ENCODE data around the gene HDAC4. TPM values are rescaled to one million over a fixed set of nuclear protein-coding genes. Genes with fewer than 3 reads are reported as not detected.

Gene HDAC4
- total RNA-seq, 1 experiment from 2014 or later = 5.5 TPM

DNA sequence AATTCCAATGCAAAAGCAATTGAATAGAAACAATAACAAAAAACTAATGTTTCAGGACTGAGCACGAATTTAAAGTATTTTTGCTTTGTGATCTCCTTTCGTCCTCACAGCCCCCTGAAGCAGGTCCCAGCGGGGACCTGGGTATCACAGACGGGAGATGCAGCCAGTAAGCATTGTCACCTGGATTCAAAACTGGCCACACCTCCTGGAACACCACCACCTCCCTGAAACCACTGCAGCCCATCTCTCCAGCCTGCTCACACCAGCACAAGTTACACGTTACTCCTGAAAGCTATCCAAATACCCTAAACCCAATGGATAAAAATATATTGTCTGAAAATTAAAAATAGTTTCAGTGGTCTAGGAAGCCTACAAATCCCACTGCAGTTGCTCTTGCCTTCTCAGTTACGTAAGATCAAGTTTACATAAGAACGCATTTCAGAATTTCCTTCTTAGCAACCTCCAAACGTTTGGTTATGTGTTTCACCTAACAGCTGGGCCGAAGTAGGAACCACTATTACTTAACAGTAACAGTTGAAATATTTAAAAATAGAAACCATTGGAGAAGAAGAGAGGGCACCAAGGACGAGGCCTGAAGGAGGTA lies 178.0 kb downstream of the HDAC4 start:
- DNase-seq (ENCODE audit: low read depth) = no peak

DNA sequence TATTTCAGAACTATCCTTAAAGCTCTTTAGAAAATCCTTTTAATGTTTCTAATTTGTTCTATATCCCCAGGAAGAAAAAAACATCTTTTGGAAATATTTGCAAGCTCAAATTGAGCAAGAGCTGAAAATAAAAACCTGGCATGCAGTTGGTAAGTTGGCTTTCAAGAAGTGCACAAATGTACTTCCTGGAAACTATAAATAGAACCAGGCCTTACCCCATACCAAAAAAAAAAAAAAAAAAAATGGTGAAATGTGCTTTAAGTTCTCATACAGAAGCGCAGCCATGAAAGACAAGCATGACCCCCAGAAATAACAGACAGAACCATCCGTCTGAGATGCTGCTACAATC lies 178.5 kb downstream of the HDAC4 start:
- no peak for DNase-seq (ENCODE audit: low read depth)

DNA sequence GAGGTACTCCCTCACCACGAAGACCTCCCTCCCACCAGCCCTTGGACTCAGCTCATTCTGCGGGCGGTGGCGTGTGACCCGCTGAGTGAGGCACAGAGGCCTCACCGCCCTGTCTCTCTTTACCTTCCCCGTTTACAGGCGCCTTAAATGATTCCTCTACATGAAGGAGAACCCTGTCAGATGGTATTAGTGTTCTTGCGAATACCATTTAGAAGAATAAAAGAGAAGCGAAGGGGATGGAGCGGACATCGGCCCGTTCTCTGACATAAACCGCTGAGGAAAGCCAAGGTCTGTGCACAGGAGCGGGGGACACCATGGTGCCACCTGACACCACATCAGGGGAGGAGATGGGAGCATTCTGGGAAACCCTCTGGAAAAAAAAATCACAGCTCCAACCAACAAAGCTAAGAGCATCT lies 179.8 kb downstream of the HDAC4 start:
- DNase-seq (ENCODE audit: low read depth) = no peak

DNA sequence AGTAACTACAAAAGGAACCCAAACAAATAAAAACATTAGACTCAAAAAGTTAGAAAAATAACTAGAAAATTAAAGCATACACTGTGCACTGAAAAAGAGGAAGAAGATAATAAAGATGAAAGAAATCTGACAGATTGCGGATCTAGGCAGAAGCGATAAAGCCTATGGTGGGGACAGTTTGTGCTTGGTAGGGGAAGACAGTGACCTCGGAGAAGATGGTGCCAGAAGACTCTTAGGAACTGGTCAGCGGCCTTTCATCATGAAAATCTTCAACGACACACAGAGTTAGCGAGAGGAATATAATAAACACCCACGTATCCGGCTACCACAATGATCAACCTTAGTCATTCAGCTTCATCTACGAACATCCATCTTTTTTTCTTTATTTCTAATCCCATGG lies 180.5 kb downstream of the HDAC4 start:
- DNase-seq (ENCODE audit: low read depth) = no peak

DNA sequence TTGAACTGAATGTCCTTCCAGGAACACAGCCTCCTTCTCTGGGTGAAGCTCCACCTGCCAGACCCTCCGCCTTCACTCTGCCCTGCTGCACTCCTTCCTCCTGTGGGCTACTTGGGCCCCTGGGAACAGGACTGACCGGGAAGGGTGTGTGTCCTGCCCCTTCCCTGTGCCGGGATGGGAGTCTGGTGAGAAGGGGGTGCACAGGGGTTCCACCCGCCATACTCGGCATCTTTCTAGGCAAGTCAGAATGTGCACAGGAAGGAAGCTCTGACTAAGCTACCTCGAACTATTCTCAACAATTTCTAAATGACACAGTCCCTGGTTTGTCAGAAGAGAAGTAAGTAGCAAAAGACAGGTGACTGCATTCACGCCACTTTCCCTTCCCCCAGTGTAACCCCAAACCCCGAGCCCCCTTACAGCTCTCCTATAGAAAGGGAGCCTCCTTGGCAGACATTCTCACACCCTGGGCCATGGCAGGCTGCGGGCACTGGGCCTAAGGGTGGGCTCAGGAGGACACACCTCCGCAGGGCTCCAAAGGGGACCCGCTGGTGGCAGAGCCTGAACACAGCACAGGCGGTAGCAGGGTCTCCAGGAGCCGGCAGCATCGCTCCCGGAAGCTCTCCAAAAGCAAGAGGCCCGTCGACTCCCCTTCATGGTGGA lies 184.1 kb downstream of the HDAC4 start:
- DNase-seq (ENCODE audit: low read depth) = no peak

DNA sequence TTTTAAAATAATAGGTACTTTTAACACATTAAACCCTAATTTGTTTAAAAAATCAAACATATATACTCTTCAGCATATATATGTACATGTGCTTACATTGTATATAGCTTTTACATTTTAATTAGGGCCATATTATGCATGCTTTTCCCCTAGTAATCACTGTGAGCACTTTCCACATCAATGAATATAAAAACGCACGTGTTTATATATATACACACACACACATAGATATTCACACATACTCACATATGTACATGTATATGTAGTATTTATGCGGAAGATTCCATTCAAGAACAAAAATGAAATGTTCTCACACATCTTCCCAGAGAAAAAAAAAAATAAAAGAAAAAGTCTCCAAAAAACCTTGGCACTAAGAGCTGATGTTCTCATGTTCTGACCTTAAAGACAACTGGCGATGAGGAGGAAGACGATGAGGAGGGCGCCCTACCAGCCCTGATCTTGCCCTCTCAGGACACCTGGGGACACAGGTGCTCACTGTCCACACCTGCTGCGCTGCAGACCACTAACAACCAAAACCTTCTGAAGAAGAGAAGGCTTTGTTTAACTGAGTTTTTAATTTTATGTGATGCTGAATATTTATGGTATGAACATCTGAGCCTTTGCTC lies 184.7 kb downstream of the HDAC4 start:
- no peak for DNase-seq (ENCODE audit: low read depth)

DNA sequence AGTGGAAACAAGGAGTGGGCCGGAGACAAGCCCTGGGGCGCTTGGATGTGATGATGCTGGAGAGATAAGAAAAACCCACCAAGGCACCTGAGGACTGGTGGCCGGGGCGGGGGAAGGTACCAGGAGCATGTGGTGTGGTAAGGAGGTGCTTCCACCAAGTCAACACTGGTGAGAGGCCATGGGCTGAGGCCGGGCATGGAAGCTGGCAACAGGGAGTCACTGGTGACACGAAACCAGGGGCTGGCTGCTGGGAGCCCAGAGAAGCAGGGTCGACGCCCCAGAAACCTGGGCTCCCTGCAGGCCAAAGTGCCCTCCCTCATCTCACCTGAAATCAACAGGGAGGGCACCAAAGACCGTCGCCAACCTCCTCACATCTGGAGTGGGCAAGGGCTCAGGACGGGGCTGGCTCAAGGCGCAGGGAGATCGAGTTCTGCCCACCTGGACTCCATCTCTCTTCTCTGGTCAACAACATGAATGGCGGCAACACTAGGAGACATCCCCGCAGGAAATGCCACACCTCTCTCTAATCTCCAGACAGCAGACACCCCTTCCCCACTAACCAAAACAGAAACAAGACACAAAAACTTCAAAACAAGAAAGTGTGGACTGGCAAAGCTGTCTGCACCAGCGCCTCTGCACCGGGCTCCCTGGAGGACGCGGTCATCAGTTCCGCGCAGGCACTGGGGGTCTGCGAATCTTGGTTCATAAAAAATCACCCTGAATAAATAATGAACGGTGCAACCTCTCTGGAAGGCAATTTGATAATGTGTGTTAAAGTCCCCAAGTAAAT lies 185.5 kb downstream of the HDAC4 start:
- DNase-seq (ENCODE audit: low read depth) = no peak

DNA sequence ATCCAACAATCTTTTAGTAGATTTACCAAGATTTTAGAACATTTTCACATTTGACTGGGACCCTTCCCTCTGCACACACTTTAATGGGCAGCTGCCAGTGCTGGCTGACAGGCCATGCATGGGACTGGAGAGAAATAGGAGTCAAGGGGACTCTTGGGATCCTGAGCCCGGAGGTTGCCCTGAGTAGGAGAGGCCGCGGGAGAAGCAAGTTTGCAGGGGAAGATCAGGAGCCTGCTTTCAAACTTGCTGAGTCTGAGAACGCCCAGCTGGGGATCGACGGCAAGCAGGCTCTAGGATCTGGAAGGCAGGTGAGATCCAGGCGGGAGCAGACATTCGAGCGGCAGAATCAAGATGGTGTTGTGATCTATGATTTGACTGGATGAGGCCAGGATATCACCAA lies 186.1 kb downstream of the HDAC4 start:
- no peak for DNase-seq (ENCODE audit: low read depth)

DNA sequence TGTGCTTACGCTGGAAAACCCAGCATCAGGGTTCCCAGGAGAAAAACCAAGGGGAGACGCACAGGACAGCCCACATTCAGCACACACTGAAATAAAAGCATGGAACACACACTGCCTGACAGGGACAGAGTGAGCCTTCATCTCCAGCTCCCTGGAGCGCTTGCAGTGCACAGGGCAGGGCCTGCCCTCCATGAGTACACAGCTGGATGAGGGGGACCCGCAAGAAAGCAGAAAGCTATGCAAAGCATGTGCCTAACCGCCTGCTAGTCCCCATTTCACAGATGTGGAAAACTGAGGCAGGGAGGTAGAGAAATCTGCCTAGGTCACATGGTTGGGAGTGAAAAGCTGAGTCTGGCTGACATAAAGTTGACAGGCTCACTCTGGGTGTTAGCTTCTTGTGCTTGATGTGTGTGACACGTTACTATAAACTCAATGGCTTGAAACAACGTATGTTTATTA lies 187.1 kb downstream of the HDAC4 start:
- DNase-seq (ENCODE audit: low read depth) = no peak

DNA sequence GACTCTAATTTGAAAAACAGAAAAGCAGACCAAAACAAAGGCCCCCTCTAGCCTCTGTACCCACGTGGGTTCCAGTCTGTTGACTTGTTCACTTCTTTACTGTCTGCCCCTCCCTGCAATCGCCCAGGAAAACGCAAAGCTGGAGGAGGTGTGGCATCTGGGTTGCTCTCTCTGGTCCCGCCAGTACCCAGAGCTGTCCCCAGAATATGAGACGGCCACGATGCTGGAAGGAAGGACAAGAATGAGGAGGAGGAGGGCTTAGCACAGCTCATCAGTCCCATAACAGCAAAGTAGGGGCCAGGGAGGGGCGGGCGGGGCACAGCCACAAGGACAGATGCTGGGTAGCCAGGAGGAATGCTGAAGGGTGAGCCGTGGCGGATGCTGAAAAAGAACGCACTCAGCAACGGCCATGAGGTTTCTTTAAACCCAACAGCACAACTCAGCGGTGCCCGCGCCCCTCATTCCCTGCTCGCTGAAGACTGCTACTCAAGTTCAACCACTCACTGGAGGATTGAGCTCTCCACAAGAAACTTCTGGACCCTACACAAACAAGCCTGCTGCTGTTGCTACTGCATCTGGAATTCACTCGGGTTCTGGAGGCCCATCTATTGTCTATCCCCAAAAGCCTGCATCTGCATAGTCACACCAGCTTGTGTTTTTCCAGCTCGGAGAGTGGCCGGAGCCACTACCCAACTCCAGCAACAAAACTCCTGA lies 187.7 kb downstream of the HDAC4 start:
- DNase-seq (ENCODE audit: low read depth) = no peak

DNA sequence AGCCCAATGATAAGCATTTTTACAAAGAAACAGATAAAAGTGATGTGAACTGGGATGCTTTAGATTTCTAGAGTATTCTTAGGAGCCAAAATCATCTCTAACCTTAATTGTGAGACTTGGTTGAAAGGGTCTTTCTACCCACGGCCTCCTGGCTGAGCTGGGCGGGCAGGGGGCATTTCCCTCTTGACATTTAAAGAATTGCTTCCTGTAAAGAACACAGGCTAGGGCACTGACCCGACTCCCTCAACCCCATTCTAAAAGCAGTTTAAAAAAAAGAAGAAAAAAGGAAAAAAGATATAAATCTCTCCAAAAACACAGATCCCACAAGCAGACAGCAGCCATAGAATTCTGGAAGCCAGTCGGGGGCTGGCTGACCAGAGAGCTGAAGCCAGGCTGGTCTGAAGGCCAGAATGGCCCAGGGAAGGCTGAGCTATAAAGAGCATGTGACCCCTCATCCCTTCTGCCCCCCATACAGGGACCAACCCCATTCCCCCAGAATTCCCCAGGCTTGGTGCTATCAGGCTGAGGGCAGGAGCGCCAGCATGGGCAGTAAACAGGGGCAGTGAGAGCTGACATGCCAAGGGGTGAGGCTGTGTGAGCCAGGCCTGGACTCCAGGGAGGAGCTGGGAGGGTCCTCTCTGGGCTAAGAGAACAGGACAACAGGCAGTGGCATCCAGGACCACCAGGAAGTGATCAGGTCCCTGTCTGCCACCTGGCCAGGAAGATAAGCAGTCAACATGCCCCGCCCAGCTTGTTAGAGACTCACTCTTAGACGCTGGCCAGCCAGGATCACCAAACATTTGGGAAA lies 188.5 kb downstream of the HDAC4 start:
- no peak for DNase-seq (ENCODE audit: low read depth)

DNA sequence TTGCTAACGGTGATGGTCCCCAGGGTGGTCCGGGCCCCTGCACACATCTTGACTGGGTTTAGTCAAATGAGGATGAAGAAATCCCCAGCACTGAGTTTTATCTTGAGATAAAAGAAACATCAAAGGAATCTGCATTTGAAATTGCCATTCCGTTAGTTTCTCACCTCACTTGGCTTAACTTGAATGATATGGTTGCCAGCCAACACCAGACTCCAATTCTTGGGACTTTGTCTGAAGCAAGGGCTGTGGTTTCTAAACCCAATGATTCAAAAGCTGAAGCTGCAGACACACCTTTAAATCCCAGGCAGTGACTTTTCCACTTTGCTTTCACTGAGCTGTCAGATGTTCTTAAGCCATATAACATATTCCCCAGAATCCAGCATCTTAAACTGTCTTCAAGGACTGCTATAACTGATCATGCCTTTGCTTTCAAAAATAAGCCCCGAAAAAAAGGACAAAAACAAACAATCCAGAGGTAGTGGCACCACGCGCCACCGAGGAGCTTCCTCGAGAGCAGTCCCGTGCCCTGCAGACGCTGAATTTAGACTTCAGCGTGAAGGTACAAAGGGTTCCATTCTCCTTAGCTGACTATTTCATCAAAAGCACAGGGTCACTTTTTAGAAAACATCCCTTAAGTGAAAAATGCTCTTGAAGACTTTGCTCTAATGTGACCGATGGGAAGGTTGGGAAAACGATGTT lies 189.3 kb downstream of the HDAC4 start:
- DNase-seq (ENCODE audit: low read depth) = no peak

DNA sequence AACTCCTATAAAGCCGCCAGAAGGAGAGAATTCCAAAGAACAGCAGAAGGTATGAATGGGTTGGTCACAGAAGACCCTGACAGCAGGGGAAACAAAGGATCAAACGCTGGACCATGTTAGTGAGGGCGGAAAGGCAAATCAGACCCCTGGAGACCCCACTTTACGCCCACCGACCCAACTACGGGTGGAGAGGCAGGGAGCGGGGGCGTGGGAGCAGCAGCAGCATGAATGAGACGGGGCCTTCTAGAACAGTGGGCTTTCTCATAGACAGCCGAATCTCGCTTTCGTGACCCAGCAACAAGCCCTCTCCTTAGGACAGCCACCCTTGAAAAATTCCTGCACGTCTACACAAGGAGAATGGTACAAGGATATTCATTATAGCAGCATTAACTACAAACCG lies 191.0 kb downstream of the HDAC4 start:
- DNase-seq (ENCODE audit: low read depth) = no peak

DNA sequence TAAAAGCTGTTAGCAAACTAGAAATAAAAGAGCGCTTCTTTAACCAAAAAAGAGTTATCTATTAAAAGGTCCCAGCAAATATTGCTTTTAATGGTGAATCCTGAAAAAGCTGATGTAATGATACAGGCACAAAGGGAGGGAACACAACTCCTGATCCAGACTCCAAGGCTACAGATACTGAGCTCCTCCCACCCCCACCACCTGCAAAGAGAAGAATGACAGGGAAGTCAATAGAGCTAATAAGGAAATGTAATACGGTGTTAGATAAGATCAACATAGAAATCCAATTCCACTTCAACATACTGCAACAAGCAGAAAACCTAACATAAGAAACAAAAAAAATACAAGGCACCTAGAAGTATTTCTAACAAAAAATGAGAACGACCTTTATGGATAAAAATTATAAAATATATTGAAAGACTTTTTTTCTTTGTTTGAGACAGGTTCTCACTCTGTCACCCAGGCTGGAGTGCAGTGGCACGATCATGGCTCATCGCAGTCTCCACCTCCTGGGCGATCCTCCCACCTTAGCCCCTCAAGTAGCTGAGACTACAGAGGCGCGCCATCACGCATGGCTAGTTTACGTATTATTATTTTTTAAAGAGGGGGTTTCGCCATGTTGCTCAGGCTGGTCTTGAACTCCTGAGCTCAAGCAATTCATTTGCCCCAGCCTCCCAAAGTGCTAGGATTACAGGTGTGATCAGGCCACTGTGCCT lies 192.2 kb downstream of the HDAC4 start:
- no peak for DNase-seq (ENCODE audit: low read depth)

DNA sequence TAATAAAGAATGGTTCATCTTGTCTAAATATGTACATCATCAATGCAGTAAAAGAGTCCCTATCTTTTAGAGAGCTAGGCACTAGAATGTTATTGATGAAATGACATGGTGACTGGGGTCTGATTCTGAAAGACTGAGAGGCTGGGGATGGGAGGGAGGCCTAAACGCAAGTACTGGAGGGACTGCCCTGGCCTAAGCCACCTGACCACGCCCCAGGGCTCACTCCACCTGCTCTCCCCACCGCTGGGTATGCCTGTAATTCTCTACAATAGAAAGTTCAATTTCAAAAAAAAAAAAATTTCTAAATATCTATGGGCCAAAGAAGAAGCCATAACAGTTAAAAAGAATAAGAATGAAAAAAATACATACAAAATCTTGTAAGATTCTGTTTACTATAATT lies 194.0 kb downstream of the HDAC4 start:
- DNase-seq (ENCODE audit: low read depth) = no peak

DNA sequence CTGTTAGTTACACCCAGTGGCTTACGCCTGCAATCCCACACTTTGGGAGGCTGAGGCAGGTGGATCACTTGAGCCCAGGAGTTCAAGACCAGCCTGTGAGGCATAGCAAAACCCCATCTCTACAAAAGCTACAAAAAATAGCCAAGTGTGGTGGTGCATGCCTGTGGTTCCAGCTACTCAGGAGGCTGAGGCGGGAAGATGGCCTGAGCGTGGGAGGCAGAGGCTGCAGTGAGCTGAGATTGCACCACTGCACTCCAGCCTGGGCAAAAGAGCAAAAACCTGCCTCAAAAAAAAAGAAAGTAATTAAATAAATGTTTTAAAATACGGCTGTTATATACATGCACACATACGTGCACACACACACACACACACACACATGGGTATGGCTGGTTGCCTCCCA lies 194.8 kb downstream of the HDAC4 start:
- no peak for DNase-seq (ENCODE audit: low read depth)

DNA sequence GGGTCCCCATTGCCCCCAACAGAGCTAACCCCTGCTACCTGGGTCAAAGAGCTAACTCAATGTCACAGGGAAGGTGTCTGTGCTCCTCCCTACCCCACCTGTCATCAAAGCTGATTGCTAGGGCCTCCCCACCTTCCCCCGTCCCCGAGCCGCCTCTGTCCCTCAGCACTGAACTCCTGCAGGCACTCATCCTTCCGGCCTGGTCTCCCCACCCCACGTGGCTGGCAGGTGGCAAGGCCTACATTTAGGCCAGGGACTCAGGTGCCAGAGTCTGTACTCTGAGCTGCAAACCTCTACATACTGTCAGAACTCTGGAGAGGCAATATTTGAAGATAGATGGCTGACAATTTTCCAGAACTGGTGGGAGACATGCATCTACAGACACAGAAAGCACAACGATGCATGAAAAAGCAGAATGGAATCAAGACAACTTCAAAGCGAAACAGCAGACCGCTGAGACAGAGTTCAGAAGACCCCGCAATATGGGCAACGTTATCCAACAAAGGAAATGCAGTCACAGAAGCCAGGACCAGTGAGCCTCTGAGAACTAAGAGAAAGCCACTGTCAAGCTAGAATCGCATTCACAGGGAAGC lies 195.8 kb downstream of the HDAC4 start:
- no peak for DNase-seq (ENCODE audit: low read depth)

DNA sequence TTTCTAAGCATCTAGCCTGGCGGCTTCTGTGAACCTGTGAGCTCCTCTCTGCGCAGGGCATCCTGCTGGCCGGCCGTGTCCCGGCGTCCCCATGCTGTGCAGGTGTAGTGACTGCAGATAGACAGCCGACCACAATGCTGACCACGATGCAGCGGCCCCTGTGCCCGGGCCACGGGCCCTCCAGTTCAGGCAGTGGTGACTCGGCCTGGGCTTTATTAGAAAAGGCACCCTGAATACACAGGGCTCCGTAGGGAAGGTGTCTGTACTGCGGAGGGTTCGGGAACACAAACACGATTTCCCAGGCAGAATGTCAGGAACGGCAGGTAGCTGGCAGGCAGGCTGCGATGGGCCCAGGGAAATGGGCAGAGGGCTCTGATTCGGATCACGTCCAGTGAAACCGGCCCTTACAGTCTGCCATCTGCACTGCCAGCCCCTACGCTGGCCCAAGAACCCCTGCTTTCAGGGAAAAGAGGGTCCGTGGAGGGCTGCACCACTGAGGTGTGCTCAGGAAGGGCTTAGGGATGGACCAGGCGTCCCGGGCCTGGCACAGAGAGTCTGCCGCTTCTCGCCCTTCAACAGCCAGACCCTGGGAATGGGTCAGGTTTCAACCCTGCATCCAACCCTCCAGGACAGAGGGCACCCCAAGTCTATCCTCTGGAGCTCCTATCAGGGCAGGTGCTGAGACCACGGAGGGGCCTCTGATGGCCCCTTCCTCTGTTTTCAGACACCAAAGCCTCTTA lies 196.5 kb downstream of the HDAC4 start:
- no peak for DNase-seq (ENCODE audit: low read depth)
